GM21737 (cell line): Measurements from ENCODE around the gene SOX15.

ENCODE experiments used
- ATAC-seq: cut with Tn5 transposase; IDR thresholded peaks from one replicate; pipeline ENCODE4 v1.9.1; 2021; ENCODE audit warnings: mild to moderate bottlenecking, moderate library complexity; ENCODE audit not compliant: unreplicated experiment

SOX15 gene

DNA sequence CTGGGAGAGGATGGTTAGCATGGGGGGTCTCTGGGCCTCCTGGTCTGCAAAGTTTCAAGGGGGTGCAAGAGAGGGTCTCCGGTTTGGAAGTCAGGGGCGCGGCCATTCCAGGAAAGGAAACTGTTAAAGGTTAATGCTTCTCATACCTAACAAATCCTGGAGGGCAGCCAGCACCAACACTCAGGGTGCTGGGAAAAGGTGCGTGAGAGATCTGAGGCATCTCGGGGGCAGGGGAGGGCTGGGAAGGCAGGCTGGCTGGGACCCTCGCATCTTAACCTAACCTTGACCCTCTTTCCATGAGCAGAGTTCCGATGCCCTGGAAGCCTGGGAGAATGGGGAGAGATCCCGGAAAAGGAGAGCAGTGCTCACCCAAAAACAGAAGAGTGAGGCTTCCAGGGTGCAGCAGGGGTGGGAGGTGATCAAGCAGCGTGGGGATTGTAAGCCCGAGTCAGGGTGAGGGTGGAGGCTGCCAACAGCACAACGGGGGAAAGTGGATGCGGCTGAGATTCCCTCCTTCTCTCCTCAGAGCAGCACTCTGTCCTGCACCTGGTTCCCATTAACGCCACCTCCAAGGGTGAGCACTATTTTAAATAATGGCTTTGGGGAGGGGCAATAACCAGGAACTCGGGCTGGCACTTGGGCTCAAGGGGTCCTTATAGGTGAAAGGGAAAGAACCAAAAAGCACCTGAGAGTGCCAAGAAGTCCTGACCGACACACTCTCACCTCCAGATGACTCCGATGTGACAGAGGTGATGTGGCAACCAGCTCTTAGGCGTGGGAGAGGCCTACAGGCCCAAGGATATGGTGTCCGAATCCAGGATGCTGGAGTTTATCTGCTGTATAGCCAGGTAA, 30.3 kb downstream of the SOX15 start:
- ATAC-seq: no peak

DNA sequence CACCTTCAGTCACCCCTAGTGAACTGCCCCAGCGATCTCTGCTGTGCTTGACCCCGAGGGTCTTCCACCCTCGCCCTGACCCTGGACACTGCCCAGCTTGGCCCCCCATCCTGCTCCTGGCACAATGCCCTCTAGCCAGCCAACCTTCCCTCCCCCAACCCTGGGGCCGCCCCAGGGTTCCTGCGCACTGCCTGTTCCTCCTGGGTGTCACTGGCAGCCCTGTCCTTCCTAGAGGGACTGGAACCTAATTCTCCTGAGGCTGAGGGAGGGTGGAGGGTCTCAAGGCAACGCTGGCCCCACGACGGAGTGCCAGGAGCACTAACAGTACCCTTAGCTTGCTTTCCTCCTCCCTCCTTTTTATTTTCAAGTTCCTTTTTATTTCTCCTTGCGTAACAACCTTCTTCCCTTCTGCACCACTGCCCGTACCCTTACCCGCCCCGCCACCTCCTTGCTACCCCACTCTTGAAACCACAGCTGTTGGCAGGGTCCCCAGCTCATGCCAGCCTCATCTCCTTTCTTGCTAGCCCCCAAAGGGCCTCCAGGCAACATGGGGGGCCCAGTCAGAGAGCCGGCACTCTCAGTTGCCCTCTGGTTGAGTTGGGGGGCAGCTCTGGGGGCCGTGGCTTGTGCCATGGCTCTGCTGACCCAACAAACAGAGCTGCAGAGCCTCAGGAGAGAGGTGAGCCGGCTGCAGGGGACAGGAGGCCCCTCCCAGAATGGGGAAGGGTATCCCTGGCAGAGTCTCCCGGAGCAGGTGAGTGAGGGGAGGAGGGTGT, 31.2 kb downstream of the SOX15 start, which contains the start of gene TNFSF13:
Gene TNFSF13, plus strand, starts transcription at position 207 of the 776 bp plus-strand sequence. Its CDS starts 290 bp downstream, at position 497.
- no peak for ATAC-seq

DNA sequence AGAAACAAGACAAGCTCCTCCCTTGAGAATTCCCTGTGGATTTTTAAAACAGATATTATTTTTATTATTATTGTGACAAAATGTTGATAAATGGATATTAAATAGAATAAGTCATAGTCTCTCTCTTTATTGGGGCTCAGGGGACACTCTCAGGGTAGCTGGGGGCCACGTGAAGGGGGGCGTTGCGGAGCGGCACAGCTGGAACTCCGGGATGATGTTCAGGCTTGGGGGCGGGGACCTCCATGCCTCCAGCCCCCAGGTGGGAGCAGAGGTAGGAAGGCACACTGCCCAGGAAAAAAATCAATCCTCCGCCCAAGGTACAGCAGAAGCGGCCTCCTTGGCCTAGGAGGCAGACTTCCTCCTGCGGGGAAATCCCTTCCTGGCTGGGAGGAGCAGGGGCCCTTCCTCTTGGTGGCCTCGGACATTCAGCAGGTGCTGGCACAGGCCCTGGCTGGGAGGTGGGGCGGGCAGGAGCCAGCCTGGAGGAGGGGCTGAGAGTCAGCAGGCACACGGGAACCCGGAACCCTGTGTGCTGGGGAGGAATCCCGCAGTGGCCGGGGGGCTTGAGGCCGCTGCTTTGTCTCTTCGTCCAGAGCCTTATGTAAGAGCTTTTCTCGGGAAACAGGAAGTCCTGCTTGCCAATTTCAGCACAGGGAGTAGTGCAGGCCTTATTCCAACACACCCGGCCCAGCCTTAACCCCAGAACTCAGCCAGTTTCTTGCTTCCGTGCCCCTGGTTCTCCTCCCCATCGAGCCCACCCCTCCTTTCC, 31.9 kb downstream of the SOX15 start:
- no peak for ATAC-seq

DNA sequence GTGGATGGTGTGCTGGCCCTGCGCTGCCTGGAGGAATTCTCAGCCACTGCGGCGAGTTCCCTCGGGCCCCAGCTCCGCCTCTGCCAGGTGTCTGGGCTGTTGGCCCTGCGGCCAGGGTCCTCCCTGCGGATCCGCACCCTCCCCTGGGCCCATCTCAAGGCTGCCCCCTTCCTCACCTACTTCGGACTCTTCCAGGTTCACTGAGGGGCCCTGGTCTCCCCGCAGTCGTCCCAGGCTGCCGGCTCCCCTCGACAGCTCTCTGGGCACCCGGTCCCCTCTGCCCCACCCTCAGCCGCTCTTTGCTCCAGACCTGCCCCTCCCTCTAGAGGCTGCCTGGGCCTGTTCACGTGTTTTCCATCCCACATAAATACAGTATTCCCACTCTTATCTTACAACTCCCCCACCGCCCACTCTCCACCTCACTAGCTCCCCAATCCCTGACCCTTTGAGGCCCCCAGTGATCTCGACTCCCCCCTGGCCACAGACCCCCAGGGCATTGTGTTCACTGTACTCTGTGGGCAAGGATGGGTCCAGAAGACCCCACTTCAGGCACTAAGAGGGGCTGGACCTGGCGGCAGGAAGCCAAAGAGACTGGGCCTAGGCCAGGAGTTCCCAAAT, 32.6 kb downstream of the SOX15 start:
- ATAC-seq: no peak

DNA sequence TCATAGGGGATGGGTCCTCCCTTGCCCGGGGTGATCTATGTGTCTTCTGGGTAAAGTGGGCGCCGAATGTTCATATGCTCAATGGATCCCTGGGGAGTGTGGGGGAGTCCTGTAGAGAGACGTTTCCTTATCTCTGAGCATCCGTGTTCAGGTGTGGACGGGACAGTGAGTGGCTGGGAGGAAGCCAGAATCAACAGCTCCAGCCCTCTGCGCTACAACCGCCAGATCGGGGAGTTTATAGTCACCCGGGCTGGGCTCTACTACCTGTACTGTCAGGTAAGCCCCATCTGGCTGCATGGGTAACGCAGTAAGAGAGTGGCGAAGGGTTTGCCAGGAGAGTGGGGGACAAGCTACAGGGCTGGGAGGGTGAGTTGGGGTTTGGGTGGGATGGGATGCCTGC, 33.3 kb downstream of the SOX15 start:
- ATAC-seq: no peak

DNA sequence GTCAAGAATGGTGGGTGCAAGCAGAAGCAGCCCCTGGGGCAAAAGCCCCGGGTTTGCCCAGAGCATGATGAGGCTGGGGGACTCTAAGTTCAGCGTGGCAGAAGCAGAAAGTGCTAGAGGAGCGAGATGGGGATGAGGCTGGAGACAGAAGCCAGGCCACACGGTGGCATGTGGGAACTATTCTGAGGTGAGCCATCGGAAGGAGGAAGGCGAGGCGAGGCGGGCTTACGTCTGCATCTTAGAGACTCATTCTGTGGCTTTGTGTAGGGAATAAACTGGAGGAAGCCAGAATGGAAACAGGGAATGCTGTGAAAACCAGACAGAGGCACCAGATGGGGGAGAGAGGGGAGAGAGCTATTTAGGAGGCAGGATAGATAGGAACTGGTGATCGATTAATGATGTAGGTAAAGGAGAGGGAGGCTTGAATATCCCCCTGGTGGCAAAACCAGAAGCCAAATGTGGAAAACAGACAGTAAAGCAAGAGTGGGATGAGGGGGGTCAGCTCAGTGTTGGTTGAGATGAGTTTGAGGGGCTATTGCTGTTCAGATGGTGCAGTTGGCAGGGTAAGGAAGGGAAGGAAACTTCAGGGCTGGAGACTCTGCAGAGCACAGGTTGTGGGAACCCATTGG, 34.5 kb downstream of the SOX15 start:
- no peak for ATAC-seq

DNA sequence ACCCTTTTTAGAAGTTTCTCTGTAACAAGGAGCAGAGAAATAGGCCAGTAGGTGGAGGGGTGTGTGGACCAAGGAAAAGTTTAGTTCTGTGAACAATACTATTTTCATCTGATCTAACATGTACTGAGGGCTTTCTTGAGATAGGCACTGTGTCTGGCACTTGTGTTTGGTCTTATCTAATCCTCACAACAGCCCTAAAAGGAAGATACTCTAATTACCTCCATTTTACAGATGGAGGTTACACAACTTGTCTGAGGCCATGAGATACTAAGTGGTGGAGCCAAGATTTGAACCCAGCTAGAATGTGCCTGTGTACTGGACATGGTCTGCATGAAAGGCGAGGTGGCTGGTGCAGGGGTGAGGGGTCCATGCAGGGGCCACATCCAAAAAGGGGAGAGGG, 36.5 kb downstream of the SOX15 start:
- ATAC-seq: no peak

DNA sequence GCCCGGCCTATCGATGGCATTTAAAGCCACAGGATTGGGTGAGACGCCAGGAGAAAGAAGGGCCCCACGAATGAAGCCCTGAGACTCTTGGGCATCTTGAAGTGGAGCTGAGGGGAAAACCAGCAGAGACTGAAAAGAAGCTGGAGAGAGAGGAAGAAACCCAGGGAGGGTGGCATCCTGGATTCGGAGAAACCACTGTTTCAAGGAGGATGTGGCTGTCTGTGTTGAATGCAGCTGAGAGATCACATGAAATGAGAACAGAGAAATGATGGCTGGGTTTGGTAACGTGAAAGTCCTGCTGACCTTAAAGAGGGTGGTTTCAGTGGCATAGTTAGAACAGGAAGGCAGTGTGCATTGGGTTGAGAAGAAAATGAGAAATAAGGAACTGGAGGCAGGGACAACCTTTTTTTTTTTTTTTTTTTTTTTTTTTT, 37.3 kb downstream of the SOX15 start:
- ATAC-seq: peak; percentile 55

DNA sequence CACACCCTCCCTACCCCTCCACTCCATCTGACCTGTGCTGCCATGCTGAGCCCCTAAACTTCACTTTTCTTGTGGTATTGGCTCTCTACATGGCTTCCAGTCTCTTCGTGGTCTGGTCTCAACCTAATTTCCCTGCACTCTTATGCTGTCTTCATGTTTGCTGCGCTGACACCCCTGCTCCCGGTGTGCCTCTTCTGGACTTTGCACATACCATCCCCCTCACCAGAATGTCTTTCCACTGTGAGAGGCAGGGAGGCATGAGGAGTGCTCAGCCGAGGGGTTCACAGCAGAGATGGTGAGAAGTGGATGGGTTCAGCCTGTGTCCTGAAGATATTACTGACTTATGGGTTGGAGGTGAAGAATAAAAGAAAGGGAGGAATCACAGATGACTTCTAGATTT, 38.5 kb downstream of the SOX15 start:
- no peak for ATAC-seq

DNA sequence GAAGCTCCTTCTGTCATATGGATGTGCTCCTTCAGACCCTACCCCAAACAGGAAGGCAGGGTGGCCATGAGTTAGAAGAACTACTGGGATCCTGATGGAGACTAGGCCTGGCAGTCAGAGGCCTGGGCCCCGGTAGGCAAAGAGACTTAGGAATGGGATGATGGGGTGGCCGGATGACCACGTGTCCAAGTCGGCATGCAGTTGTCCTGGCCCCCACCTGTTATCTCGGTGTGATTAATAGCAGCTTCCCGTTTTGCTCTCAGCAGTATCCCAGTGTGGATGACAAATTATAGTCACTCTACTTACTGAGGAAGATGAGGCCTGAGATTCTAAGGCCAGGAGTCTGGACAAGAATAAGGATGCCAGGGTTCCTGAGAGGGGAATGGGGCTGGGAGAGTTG, 39.5 kb downstream of the SOX15 start:
- ATAC-seq: no peak

DNA sequence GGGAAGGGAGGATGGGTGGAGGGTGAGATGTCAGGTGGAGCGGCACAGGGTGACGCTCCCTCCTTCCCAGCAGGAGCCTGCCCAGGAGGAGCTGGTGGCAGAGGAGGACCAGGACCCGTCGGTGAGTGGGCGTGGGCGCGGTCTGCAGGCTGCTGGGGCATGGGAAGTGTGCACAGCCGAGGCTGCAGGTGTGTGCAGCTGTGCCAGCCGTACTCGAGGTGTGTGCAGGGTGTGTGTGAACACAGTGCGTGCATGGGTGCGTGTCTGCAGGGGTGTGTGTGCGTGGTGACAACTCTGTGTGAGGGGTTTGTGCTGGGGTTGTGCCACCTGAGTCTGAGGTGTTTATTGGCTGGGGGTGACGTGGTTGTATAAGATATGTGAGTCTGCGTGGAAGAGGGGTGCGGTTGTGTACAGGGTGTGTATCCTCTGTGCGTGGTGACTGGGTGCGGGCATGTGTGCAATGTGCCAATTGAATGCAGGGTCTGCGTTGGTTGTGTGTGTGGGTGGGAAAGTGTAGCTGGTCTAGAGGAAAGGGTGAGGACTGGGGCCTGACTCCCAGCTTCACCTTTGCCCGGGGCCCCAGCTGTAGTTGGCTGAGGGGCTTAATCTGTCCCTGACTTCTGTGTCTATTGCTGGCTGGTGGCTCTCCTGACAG, 40.4 kb downstream of the SOX15 start:
- ATAC-seq: no peak

DNA sequence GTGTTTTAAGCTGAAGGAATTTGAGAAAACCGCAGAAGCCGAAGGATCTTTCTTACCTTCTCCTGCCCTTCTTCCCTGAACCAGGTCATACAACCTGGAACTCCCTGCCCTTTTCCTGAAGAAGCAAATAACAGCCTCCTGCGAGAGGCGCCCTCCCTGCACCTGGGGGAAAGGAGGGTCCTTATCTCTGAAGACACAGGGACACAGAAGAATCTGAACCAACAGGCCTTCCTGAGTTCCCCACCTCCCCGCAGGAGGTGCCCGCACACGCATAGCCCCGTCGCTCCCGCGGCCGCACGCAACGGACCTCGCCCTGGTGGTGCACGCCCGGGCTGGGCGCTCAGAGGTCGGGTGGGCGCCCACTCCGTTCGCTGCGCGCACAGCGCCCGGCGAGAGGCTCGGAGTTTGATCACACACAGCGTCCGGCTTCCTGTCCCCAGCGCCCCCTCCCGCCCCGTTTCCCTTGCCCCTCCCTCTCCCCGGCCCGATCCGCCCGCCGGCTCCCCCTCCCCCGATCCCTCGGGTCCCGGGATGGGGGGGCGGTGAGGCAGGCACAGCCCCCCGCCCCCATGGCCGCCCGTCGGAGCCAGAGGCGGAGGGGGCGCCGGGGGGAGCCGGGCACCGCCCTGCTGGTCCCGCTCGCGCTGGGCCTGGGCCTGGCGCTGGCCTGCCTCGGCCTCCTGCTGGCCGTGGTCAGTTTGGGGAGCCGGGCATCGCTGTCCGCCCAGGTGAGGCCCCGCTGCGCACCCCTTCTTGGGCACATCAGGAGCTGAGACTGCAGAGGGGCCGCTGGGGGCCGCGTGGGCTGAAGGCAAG, 41.1 kb downstream of the SOX15 start, which contains the start of gene TNFSF12:
Gene TNFSF12, plus strand, starts transcription at position 474 of the 816 bp plus-strand sequence. Its CDS starts 96 bp downstream, at position 570.
- ATAC-seq: no peak

DNA sequence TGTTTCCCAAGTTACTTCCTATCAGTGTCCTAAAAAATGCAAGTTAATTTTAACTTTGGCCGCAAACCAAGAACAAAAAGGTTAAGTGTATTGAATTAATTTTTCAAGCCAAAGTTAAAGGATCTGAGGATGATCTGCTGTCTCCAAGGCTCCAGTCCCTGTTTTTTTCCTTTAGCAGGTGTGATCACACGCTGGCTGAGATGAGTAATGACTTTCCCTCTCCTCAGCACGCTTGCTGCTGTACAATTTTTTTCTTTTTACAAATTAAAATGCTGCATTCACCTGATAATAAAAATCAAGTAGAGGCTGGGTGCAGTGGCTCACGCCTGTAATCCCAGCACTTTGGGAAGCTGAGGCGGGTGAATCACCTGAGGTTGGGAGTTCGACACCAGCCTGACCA, 45.0 kb downstream of the SOX15 start:
- ATAC-seq: no peak

DNA sequence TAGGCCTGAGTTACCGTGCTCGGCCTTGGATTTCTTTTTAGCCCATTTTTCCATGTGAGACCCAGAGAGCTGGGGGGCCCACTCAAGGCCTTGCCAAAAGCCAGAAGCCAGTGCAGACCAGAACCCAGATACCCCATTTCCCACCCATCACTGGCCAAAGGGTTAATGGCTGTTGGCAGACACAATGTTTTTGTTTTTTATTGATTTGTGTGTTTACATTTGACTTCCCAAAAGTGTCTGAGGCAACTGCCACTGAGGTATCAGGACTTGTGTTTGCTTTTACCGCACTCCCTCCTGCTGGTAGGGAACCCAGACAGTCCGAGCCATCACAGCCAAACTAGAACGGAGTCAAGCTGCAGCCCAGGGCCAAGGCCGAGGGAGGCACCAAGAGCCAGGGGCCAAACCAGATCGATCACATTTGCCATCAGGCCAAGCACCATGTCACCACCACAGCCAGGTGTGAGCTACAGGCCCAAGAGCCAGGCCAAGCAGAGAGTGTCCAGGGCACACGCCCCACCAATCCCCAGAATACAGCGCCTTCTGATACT, 48.7 kb downstream of the SOX15 start:
- no peak for ATAC-seq

DNA sequence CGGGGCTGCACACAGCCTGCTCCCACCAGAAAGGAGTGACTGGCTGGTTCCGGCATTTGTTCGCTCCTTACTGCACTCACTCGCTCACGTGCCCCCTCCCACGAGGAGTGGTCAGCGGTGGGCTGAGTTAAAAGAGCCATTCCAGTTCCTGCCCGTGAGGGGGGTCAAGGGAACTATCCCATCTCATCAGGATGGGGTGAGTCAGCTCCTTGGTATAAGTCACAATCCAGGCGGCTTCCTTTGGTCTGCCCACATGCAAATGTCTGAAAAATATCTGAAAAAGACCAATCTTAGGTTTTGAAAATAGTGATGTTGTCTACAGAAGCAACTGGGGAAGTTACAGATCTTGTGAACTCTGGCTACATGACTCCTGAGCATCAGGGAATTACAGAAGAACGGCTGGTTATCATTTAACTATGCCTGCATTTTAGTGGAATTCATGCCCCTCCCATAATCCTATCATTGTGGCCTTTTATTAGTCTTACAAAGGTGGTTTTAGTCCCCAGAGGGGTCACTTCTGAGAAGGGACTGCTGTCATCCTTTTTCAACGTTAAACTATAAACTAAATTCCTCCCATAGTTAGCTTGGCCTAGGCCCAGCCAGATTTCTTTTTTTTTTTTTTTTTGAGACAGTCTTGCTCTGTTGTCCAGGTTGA, 50.9 kb downstream of the SOX15 start:
- no peak for ATAC-seq
